DND-41 (cell line): ENCODE measurements around the gene KAT6B.

Experiments used
- ATAC-seq: fragments of 200-7000 bp; cut with Tn5 transposase; 3 replicates; pipeline ENCODE4 v1.9.1; 2021; ENCODE audit warnings: low read depth; ENCODE audit not compliant: insufficient read depth
- DNase-seq: peaks from one replicate; pipeline ENCODE4 v3.0.0-alpha.2; 2020
- H2AFZ ChIP-seq: 2 replicates; pipeline ENCODE4 v1.6.0; 2012; ENCODE audit warnings: low read depth, low read length
- H3K27ac ChIP-seq: 2 replicates; pipeline ENCODE4 v1.5.1; 2012; ENCODE audit warnings: low read length, inconsistent platforms
- H3K27me3 ChIP-seq: fragments of 200-600 bp; sonication (generic); 2 replicates; pipeline ENCODE4 v1.6.0; 2012; ENCODE audit warnings: low read length, mild to moderate bottlenecking, inconsistent platforms; ENCODE audit not compliant: insufficient read depth, poor library complexity
- H3K36me3 ChIP-seq: 2 replicates; pipeline ENCODE4 v1.5.1; 2012; ENCODE audit warnings: low read length, inconsistent platforms; ENCODE audit not compliant: insufficient read depth
- H3K4me1 ChIP-seq: 2 replicates; pipeline ENCODE4 v1.5.1; 2012; ENCODE audit warnings: mild to moderate bottlenecking, low read length; ENCODE audit not compliant: insufficient read depth
- H3K4me2 ChIP-seq: 2 replicates; pipeline ENCODE4 v1.6.0; 2012; ENCODE audit warnings: mild to moderate bottlenecking, moderate library complexity, low read length, inconsistent platforms; ENCODE audit not compliant: insufficient read depth
- H3K4me3 ChIP-seq, 2 experiments: fragments of 200-600 bp in 1 of 2; shearing (Covaris generic) in 1 of 2; 2 replicates each; pipeline ENCODE4 v1.5.1; 2012 to 2016; ENCODE audit warnings: inconsistent platforms in 2 of 2, low read length in 2 of 2, mild to moderate bottlenecking in 2 of 2, low read depth in 1 of 2, moderate library complexity in 1 of 2
- H3K79me2 ChIP-seq: 2 replicates; pipeline ENCODE4 v1.6.0; 2012; ENCODE audit warnings: low read length, inconsistent platforms; ENCODE audit not compliant: insufficient read depth
- H3K9ac ChIP-seq: 2 replicates; pipeline ENCODE4 v1.6.0; 2012; ENCODE audit warnings: low read depth, mild to moderate bottlenecking, inconsistent platforms, low read length, moderate library complexity
- H3K9me3 ChIP-seq: 2 replicates; pipeline ENCODE4 v1.5.1; 2012; ENCODE audit warnings: low read length, moderate library complexity, mild to moderate bottlenecking, inconsistent platforms; ENCODE audit not compliant: insufficient read depth, severe bottlenecking
- H4K20me1 ChIP-seq: 2 replicates; pipeline ENCODE4 v1.6.0; 2012; ENCODE audit warnings: low read length; ENCODE audit not compliant: insufficient read depth
- CTCF ChIP-seq: IDR thresholded peaks from 2 replicates; pipeline ENCODE4 v1.5.1; 2012; ENCODE audit warnings: borderline replicate concordance, low read length, moderate library complexity, mild to moderate bottlenecking; ENCODE audit not compliant: poor library complexity, severe bottlenecking; ENCODE audit errors: extremely low read depth
- EZH2 ChIP-seq: IDR thresholded peaks from 3 replicates; pipeline ENCODE4 v1.6.1; 2012; ENCODE audit warnings: borderline replicate concordance, low read depth, mild to moderate bottlenecking, moderate library complexity, low read length, inconsistent platforms; ENCODE audit not compliant: severe bottlenecking

Gene KAT6B

GRCh38 chr10:74912182-74912581 is 85.8 kb downstream of the KAT6B start:
- no peak overlapping the region for H3K4me3 ChIP-seq
- TF ChIP-seq CTCF (no peak), EZH2 (no peak)
- H3K27ac ChIP-seq = no peak overlapping the region
- H3K4me1 ChIP-seq = peaks cover 3% of the 10 kb centered on the region
- ATAC-seq = no peak
- DNase-seq = no peak
- H2AFZ ChIP-seq = no peak overlapping the region
- H3K9ac ChIP-seq = no peak overlapping the region
- H3K4me2 ChIP-seq = no peak overlapping the region
- no peaks in the 10 kb centered on the region for H3K9me3 ChIP-seq
- H4K20me1 ChIP-seq = peaks cover 5% of the 10 kb centered on the region
- no peaks in the 10 kb centered on the region for H3K36me3 ChIP-seq
- H3K27me3 ChIP-seq = no peaks in the 10 kb centered on the region
- peaks cover 16% of the 10 kb centered on the region; the same call in 1 of the 2 replicates for H3K79me2 ChIP-seq

GRCh38 chr10:74912682-74913081 is 86.3 kb downstream of the KAT6B start:
- no peaks in the 10 kb centered on the region for H3K36me3 ChIP-seq
- H2AFZ ChIP-seq = no peak overlapping the region
- TF ChIP-seq EZH2 (no peak), CTCF (no peak)
- H3K4me1 ChIP-seq = peaks cover 3% of the 10 kb centered on the region
- ATAC-seq (no peak), DNase-seq (no peak)
- H3K9ac ChIP-seq = no peak overlapping the region
- peaks cover 5% of the 10 kb centered on the region for H4K20me1 ChIP-seq
- no peaks in the 10 kb centered on the region for H3K27me3 ChIP-seq
- peaks cover 18% of the 10 kb centered on the region; the same call in 1 of the 2 replicates for H3K79me2 ChIP-seq
- no peaks in the 10 kb centered on the region for H3K9me3 ChIP-seq
- H3K4me2 ChIP-seq = no peak overlapping the region
- no peak overlapping the region for H3K27ac ChIP-seq
- no peak overlapping the region for H3K4me3 ChIP-seq

- Histone ChIP-seq H3K4me1 (peaks cover 3% of the 10 kb centered on the region), H3K27ac (no peak overlapping the region), H3K4me2 (no peak overlapping the region), H3K79me2 (peaks cover 18% of the 10 kb centered on the region; the same call in 1 of the 2 replicates), H3K27me3 (no peaks in the 10 kb centered on the region), H3K36me3 (no peaks in the 10 kb centered on the region), H4K20me1 (peaks cover 5% of the 10 kb centered on the region), H3K9ac (no peak overlapping the region), H3K9me3 (no peaks in the 10 kb centered on the region), H2AFZ (no peak overlapping the region), H3K4me3 (no peak overlapping the region)
- DNase-seq (peak; percentile 25), ATAC-seq (peak; percentile 83)
- TF ChIP-seq CTCF (no peak), EZH2 (no peak)
Observed at GRCh38 chr10:74913377-74913979, 87.1 kb downstream of the KAT6B start.

DNA sequence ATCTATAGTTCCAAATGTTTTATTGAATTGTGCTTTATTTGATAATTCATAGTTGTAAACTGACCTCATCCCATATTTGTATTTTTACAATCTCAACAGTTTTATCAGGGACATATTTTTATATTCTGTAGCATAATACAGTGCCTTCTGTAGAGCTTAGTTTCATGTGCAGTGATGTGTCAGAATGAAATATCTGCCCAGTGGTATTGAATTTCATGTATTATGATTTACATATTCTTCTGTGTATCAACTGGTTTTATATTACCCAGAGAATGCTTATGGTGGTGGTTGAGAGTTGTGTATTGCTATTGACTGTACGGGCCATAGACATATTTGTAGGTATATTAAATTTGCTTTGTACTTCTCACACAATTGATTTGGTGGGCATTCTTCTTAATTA is 89.9 kb downstream of the KAT6B start:
- no peaks in the 10 kb centered on the region for H3K27me3 ChIP-seq
- no peak overlapping the region for H3K4me2 ChIP-seq
- H3K36me3 ChIP-seq = no peaks in the 10 kb centered on the region
- H3K9ac ChIP-seq = no peak overlapping the region
- peaks cover 3% of the 10 kb centered on the region for H3K4me1 ChIP-seq
- DNase-seq = no peak
- no peak overlapping the region for H3K27ac ChIP-seq
- no peak for ATAC-seq
- H2AFZ ChIP-seq = no peak overlapping the region
- H3K79me2 ChIP-seq = peaks cover 16% of the 10 kb centered on the region
- H4K20me1 ChIP-seq = peaks cover 3% of the 10 kb centered on the region; the same call in 1 of the 2 replicates
- TF ChIP-seq EZH2 = no peak
- TF ChIP-seq CTCF = no peak
- H3K9me3 ChIP-seq = no peaks in the 10 kb centered on the region
- no peak overlapping the region for H3K4me3 ChIP-seq
